ENCODE results near the gene MAN2B1. TPM values are rescaled to one million over a fixed set of nuclear protein-coding genes. Genes with fewer than 3 reads are reported as not detected.
A peak's percentile ranks its signal among the peaks of the same experiment; 100 is the strongest.

MAN2B1 gene
- total and polyA plus RNA-seq, 2 of the 13 experiments (the other 11 are each of a cell fraction or from before 2014, with no cell fraction given): 23.6 to 23.8 TPM

DNA sequence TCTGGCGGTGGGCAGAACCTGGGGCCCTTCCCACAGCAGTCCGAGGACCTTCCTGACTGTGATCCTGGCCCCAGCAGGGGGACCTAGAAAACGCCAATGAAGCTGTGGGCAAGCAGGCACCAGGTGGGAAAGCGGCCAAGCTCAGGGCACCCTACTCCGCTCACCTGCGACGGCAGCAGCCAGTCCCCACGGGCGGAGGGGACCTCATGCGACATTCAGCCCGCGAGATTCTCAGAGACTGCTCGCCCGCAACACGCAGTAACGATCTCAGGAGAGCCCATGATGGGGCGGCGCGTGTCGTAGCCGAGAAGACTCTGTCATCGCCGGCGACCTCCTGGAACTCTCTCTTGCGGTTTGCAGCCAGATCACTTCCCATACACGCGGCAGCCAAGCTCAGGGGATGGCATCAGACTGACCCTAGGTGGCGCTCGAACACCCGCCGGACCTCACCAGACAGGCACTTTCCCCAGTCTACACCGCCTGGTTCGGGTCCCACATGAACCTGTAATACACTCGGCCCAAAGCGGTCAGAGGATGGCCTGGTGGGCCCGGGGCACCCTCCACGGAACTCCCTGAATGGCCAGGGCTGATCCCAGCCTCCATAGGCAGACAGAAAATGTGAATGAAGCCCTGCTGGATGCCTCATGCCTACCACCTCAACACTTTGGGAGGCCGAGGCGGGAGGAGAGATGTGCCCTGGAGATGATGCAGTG lies 26.5 kb downstream of the MAN2B1 start (continued):
- TF ChIP-seq ZBTB14 (CRISPR knock-in tag; IDR thresholded peaks at IDR 0.05) (no peak), FOXA3 (CRISPR knock-in tag; IDR thresholded peaks at IDR 0.05) (no peak), ZZZ3 (CRISPR knock-in tag; IDR thresholded peaks at IDR 0.05; ENCODE audit: borderline replicate concordance) (no peak), TMF1 (CRISPR knock-in tag; IDR thresholded peaks at IDR 0.05; ENCODE audit: low read depth) (no peak), MAFG (CRISPR knock-in tag; IDR thresholded peaks at IDR 0.05) (no peak), ZNF326 (CRISPR knock-in tag; IDR thresholded peaks at IDR 0.05; ENCODE audit: borderline replicate concordance) (no peak), NR3C1 (CRISPR knock-in tag; IDR thresholded peaks at IDR 0.05) (no peak), ATRX (CRISPR knock-in tag; IDR thresholded peaks at IDR 0.05; ENCODE audit: borderline replicate concordance) (no peak), ERF (CRISPR knock-in tag; IDR thresholded peaks at IDR 0.05) (no peak), NFYB (CRISPR knock-in tag; IDR thresholded peaks at IDR 0.05) (no peak), NFE2 (CRISPR knock-in tag; IDR thresholded peaks at IDR 0.05) (no peak), NR1H2 (CRISPR knock-in tag; IDR thresholded peaks at IDR 0.05; ENCODE audit: borderline replicate concordance, low read depth) (no peak), HDAC1 (CRISPR knock-in tag; IDR thresholded peaks at IDR 0.05) (no peak), IKZF4 (CRISPR knock-in tag; IDR thresholded peaks at IDR 0.05; ENCODE audit: borderline replicate concordance, low read depth, not compliant biosample characterization) (peak; percentile 57), PAWR (CRISPR knock-in tag; IDR thresholded peaks at IDR 0.05; ENCODE audit: borderline replicate concordance) (no peak), ZNF235 (CRISPR knock-in tag; IDR thresholded peaks at IDR 0.05; ENCODE audit: borderline replicate concordance) (0 out of 2 replicates have a peak, but pooled peaks have one; percentile 42), ZFP90 (CRISPR knock-in tag; IDR thresholded peaks at IDR 0.05; ENCODE audit: borderline replicate concordance) (no peak), DPF2 (CRISPR knock-in tag; IDR thresholded peaks at IDR 0.05; ENCODE audit: borderline replicate concordance, low read depth) (no peak), ZSCAN9 (CRISPR knock-in tag; IDR thresholded peaks at IDR 0.05; ENCODE audit: borderline replicate concordance) (no peak), ZHX1 (CRISPR knock-in tag; IDR thresholded peaks at IDR 0.05; ENCODE audit: low read depth) (no peak), ZNF619 (CRISPR knock-in tag; IDR thresholded peaks at IDR 0.05) (0 out of 2 replicates have a peak, but pooled peaks have one; percentile 36)
- TF ChIP-seq, protein P1, sequence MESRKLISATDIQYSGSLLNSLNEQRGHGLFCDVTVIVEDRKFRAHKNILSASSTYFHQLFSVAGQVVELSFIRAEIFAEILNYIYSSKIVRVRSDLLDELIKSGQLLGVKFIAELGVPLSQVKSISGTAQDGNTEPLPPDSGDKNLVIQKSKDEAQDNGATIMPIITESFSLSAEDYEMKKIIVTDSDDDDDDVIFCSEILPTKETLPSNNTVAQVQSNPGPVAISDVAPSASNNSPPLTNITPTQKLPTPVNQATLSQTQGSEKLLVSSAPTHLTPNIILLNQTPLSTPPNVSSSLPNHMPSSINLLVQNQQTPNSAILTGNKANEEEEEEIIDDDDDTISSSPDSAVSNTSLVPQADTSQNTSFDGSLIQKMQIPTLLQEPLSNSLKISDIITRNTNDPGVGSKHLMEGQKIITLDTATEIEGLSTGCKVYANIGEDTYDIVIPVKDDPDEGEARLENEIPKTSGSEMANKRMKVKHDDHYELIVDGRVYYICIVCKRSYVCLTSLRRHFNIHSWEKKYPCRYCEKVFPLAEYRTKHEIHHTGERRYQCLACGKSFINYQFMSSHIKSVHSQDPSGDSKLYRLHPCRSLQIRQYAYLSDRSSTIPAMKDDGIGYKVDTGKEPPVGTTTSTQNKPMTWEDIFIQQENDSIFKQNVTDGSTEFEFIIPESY (CRISPR knock-in tag; IDR thresholded peaks at IDR 0.05): peak; percentile 95
- TF ChIP-seq, protein P2, sequence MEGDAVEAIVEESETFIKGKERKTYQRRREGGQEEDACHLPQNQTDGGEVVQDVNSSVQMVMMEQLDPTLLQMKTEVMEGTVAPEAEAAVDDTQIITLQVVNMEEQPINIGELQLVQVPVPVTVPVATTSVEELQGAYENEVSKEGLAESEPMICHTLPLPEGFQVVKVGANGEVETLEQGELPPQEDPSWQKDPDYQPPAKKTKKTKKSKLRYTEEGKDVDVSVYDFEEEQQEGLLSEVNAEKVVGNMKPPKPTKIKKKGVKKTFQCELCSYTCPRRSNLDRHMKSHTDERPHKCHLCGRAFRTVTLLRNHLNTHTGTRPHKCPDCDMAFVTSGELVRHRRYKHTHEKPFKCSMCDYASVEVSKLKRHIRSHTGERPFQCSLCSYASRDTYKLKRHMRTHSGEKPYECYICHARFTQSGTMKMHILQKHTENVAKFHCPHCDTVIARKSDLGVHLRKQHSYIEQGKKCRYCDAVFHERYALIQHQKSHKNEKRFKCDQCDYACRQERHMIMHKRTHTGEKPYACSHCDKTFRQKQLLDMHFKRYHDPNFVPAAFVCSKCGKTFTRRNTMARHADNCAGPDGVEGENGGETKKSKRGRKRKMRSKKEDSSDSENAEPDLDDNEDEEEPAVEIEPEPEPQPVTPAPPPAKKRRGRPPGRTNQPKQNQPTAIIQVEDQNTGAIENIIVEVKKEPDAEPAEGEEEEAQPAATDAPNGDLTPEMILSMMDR (CRISPR knock-in tag; IDR thresholded peaks at IDR 0.05): peak; percentile 94

Data from HepG2 (cell line).